CD4-positive, alpha-beta T cell treated with Interleukin-6 at 100 ng/mL for 8 hours (primary cell): ENCODE data around the gene RRN3.
"Not testable (repeated sequence)": the region's sequence is repeated elsewhere in the genome, so short reads cannot be mapped to it uniquely, and the experiment has no call there.

Experiments used
- DNase-seq: peaks from one replicate; pipeline ENCODE4 v3.0.0-alpha.2; 2020; ENCODE audit warnings: mixed read lengths, low spot score

The RRN3 gene

DNA sequence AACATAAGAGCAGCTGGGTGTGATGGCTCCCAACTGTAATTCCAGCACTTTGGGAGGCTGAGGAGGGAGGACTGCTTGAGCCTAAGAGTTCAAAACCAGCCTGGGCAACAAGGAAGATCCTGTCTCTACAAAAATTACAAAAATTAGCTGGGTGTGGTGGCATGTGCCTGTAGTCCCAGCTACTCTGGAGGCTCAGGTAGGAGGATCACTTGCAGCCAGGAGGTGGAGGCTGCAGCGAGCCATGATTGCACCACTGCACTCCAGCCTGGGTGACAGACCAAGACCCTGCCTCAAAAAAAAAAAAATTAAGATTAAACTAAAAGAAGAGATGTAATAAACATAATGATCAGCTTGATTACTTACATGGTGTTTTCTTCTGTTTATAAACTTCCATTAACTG, 43.6 kb downstream of the RRN3 start:
- DNase-seq: not testable (repeated sequence)

DNA sequence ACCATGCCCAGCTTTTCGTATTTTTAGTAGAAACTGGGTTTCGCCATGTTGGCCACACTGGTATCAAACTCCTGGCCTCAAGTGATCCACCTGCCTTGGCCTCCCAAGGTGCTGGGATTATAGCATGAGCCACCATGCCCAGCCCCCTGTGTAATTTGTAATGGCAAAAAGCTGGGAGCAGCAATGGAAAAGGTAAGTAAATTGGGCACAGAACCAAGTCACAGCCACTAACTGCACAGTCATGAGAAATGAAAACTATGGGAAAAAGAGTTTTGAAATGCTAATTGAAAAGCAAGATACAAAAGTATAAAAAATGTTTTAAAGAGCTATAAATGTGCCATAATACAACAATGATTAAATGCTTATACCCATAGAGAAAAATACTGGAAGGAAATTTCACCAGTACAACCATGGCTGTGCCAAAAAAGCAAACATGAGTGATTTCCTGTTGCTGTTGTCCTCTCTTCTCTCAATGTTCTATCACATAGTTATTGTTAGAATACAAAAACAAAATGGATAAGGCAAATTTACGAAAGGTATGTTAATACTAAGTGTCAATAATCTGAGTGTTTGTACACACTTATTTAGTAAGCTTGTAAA, 44.4 kb downstream of the RRN3 start:
- DNase-seq: no peak

DNA sequence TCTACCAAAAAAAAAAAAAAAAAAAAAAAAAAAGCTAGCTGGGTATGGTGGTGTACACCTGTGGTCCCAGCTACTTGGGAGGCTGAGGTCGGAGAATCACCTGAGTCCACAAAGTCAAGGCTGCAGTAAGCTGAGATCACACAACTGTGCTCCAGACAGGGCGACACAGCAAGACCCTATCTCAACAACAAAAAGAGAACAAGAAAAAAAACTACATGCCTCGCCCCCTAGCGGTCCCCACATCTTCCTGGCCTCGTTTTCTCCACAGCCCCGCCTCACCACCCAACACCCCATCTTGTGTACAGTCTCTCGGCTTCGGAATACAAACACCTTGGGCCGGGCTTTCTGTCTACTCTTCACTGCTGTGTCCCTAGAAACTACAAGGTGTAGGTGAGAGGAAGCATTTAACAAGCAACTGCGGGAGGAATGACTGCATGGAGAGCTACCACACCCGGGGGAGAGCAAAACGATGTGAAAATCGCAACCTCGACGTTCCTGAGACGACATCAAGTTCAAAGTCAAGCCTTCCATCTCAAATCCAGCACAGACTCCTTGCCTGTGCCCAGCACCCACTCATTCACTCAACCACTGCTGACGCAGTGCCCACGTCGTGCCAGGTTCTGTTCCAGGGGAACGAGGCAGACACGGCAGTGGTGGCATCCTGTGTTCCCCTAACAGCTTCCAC, 47.2 kb downstream of the RRN3 start:
- DNase-seq: no peak

GRCh38 chr16:15045270-15045669, 48.8 kb downstream of the RRN3 start:
- not testable (repeated sequence) for DNase-seq

DNA sequence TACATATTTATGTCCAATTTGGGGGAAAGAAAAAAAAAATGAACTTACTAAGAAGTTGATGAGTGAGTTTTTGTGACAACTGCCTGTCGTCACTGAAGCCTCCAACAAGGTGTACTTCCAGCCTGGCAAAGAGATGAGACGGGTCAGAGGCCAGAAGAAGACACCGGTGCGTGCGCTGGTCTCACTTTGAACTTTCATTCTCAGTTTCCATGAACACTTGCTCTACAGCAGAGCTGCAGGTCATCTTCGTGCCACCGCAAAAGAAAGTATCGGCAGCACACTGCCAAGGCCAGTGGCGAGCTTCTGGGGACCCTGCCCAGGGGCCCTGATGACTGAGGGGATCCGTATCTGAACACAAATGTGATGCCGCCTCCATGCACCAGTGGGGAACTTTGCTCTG, 49.8 kb downstream of the RRN3 start:
- DNase-seq: no peak

- DNase-seq: no peak
These were observed 50.7 kb downstream of the RRN3 start for GRCh38 chr16:15043344-15043743.

- no peak for DNase-seq
These were observed 52.6 kb downstream of the RRN3 start for GRCh38 chr16:15041271-15042004.

- no peak for DNase-seq
These were observed 55.4 kb downstream of the RRN3 start for GRCh38 chr16:15038689-15039088.

DNA sequence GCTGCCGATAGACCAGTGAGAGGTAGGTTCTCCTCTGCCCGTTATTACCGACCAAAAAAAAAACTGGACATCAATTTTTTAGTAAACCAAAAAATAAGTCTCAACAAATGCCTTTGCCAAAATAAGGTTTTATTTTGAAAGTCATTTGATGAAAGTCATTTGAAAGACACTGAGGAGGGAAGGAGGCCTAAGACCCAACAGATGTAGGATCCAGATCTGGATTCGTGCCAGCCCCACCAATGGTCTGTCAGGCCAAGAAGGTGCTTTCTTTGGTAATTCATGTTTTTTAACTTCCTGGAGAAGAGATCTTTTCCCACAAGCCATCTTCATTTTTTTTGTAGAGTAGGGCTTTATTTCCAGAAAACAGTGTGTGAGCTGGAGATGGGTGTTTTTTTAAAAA, 56.3 kb downstream of the RRN3 start:
- no peak for DNase-seq

- no peak for DNase-seq
These were observed 57.1 kb downstream of the RRN3 start for GRCh38 chr16:15037003-15037402.

- no peak for DNase-seq
These were observed 58.8 kb downstream of the RRN3 start for GRCh38 chr16:15035163-15035729.

DNA sequence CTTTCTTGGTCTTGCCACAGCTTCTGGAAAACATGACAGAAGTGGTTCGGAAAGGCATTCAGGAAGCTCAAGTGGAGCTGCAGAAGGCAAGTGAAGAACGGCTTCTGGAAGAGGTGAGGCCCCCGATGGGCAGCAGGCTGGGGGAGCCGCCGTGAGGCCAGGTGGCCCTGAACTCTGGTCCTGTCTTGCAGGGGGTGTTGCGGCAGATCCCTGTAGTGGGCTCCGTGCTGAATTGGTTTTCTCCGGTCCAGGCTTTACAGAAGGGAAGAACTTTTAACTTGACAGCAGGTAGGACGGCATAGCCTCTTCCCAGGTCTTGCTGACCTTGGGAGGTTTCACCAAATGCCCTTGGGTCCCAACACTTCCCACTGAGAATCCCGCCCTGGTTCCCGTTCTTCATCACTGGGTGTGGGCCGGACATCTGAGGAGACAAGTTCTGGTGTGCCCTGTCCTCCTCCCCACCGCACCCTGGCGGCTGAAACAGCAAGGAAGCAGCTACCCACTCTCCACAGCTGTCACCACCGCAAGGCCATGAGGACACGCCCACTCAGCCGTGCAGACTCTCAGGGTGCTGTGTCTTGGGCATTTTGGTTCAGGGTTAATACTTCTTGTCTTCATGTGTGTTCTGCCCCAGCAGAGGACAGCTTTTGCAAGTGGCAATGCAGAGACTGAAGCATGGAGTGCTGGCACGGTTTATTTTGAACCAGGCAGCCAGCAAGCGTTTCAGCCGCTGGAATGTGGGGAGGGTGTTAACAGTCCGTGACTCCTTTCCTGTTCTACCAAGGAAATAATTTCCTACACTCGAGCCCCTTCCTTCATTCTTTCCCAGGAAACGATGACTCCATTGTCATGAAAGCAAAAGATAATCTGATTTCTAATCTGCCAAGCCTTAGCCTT, 59.6 kb downstream of the RRN3 start:
- DNase-seq: no peak

DNA sequence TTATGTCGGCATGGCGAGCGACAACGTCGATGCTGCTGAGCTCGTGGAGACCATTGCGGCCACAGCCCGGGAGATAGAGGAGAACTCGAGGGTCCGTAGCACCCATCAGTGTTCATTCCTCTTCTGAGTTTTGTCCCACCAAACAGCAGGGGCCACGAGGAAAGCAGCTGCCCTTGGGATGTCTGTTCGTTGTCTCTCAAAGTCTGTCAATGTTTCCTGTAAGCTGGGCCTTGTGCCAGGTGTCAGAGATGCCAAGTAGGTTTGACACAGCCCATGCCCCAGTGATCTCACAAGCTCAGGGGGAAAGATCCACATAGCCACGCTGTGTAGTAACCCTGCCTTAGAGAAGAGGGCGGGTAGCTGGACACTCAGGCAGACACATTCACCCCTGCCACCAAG, 60.8 kb downstream of the RRN3 start:
- DNase-seq: no peak

GRCh38 chr16:15032547-15033308, 61.3 kb downstream of the RRN3 start:
- DNase-seq: no peak

- no peak for DNase-seq
These were observed 62.5 kb downstream of the RRN3 start for GRCh38 chr16:15031586-15031985.

DNA sequence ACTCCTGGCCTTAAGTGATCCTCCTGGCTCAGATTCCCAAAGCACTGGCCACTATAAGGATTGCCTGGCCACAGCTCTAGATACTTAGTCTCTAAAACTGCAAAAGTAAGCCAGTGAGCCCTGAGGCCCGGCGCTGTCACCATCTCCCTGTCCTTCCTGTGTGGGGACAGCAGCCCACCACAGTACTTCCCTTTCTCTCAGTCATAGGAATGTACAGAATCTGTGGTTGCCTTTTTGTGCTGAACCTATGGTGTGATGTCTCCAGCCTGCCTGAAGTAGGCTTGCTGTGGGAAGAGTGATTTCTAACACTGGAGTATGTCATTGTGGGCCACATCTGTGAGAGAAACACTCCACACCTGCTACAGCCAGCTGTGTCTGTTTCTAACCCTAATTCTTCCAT, 62.9 kb downstream of the RRN3 start:
- DNase-seq: no peak

DNA sequence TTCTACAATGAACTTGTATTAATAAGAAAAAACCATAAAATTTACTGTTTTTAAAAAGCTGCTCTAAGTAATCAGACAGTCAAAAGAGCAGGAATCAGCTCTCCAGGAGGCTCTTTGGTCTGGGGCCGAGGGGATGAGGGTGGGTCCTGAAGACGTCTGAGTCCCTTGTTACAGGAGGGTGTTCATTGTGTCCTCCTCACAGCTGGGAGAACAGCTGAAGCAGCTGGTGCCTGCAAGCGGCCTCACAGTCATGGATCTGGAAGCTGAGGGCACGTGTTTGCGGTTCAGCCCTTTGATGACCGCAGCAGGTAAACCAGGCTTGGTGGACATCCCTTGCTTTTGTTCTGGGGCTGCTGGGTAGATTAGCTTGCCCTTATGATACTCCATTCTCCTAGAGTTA, 64.3 kb downstream of the RRN3 start:
- DNase-seq: not testable (repeated sequence)

- DNase-seq: not testable (repeated sequence)
These were observed 65.0 kb downstream of the RRN3 start for GRCh38 chr16:15028801-15029698.

GRCh38 chr16:15028345-15028715, 65.7 kb downstream of the RRN3 start:
- not testable (repeated sequence) for DNase-seq
